Stimulated activated CD8-positive, alpha-beta memory T cell treated with anti-CD3 and anti-CD28 coated beads, Interleukin-2, amount 100 ng/mL, for 48 hours (primary cell): Measurements from ENCODE around the gene CHD6.
"Not testable (repeated sequence)": the region's sequence is repeated elsewhere in the genome, so short reads cannot be mapped to it uniquely, and the experiment has no call there.

Experiments used
- DNase-seq, 2 donors: peaks; one replicate each; pipeline ENCODE4 v3.0.0-alpha.2; 2020; ENCODE audit warnings: low read depth in 2 of 2

Gene CHD6

DNA sequence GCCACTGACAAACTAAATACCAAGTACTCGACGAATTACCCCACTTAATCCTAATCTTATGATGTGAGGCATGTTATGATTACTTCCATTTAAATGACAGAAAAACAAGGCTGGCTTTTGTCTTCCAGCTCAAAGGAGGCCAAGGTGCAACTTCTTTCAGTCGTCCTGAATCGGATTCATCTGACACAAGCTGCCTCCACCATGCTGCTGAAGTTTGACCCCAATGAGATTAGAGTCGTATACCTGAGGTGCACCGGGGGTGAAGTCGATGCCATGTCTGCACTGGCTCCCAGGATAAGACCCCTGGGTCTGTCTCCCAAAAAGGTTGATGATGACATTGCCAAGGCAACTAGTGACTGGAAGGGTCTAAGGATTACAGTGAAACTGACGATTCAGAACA, 71.0 kb downstream of the CHD6 start:
- no peak for DNase-seq

DNA sequence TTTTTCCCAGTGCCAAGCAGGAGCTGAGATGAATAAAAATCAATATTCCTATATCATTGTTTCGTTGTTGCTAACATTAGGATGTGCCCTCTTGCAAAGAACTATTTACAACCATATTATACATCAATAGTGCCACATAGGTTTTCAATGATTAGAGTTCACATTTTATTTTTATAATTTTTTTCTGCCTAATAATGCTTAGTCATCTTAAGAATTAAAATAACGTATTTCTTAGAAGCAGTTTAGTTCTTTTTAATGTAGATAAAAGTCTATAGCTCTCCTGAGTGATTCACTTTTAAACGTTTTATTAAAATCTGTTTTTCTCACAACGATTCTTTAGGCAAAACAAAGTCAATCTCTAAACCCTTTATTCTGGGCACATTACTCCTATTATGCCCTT, 71.6 kb downstream of the CHD6 start:
- no peak for DNase-seq

DNA sequence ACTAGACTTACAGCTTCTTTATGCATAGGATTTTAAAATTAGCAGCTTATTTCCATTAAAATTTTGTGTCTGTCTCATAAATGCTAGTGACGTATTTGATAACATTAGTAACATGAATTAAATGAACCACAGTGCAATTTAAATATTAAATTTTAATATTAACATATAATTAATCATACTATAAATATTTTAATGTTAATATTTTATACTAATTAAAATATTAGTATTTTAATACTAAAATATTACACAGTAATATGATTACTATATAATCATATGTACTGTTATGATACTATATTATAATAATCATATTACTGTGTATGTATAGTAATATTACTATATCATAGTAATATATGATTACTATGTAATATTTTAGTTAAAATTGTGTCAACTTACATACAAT, 73.7 kb downstream of the CHD6 start:
- DNase-seq = no peak

DNA sequence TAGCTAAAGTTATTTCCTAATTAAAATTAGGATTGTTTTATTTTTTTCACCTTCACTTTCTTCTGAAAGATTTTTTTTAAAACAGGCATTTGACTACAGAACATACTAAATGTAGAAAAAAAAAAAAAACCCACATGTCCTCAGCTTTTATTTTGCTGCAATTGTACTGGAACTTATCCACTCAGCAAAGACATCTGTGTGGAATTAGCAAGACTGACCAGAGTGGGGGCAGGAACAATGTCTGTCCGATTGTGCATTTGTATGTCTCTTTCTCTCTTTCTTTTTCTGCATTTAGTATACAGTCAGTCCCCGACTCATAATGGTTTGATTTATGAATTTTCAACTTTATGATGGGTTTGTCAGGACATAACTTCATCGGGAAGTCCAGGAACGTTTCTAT, 77.3 kb downstream of the CHD6 start:
- no peak for DNase-seq

DNA sequence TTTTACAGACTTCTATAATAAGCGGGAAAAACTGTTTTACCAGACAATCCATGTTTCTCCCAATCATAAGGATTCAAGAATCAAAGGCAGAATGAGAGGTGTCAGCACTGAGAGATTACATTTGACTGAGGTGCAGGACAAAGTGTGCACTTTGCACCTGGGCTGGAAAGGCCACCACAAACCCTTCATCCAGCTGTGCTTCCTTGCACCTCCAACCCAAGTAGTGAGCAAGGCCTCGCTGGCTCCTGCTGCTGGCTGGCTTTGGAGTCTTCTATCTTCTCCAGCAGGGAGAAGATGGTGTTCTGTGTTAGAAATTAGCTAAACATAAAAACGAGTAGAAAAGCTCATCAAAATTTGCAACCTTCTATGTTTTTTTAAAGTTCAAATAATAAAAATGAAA, 77.7 kb downstream of the CHD6 start:
- DNase-seq = no peak

DNA sequence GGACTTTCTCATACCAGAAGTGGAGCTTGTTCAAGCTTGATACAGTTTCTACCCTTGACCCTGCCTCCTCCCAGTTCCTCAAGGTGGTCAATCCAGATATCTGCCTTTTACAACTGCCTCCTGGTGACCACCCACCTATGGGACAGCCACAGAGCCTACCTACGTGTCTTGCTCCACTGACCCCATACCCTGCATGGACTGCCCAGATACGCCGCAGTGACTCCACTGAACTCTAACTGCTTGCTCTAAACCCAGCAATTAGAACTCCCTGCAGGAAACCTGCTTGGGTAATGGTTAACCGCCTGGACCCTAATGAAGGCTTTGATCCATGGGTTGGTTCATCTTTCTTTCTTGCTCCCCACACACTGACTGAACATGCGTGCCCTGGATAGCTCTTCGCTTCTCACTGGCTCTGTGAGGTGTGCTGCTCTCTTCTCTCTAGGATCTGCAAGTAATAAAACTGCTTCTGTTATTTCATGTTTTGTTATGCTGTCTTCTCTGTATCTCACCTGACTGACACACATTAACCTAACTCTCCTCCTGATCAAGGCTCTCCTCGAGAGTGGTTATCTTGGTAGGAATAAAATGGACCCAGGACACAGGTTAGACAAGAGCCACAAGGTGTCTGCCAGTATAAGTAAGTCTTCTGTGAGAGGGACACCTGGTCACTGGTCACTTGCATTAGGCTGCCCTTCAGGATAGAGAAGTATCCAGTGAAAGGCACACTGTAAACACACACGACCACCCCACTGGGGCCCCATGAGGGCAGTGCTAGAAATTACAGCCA, 79.2 kb downstream of the CHD6 start:
- DNase-seq = no peak

DNA sequence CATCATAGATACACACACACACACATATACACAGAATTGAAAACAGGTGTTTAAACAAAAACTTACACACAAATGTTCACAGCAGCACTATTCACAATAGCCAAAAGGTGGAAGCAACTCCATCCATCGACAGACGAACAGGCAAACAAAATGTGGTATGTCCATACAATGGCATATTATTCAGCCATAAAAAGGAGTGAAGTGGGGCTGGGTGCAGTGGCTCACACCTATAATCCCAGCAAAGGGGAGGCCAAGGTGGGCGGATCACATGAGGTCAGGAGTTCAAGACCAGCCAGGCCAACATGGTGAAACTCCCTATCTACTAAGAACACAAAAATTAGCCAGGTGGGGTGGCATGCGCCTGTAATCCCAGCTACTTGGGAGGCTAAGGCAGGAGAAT, 80.3 kb downstream of the CHD6 start:
- DNase-seq = no peak

DNA sequence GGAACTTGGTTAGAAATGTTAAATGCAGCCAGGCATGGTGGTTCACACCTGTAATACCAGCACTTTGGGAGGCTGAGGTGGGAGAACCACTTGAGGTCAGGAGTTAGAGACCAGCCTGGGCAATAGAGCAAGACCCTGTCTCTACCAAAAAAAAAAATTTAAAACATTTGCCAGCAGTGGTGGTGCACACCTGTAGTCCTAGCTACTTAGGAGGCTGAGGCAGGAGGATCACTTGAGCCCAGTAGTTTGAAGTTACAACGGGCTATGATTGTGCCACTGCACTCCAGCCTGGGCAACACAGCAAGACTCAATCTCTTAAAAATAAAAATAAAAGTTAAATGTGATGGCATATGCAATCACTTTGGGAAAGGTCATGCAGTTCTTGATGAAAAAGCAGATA, 82.6 kb downstream of the CHD6 start:
- not testable (repeated sequence) for DNase-seq

DNA sequence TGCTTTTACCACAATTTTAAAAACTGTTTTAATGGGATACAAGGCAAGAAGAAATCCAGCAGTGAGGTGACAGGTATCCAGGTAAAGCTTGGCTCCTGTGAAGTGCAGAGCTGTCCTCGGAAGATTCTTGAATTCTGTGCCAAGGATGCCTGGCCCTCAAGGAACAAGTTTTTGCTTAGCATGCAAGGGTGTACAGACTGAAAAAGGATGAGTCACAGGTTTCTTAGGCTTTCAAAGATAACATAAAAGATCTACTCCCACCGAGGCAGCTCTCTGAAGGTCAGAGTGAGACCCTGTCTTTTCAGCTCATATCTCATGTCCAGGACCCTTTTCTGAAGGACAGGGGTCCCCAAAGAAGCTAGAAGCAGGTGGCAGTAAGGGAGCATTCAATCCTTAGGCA, 83.3 kb downstream of the CHD6 start:
- DNase-seq = no peak

DNA sequence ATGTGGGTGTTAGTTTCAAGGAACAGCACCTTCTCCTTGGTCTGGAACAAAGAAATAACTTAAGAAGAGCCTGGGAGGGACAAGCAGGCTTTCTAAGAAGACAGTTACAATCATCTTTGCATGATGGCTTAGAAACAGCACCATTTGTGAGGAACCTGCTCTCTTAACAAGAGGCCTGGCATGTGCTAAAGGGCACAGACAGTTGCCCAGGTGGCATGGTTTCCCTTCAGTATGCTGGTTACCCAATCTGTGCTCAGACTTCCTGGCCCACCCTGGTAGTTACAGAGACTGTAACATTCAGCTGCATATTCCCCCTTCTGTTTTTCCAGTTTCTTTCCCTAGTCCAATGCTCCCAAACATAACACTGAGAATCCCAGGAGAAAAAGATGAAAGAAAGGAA, 84.0 kb downstream of the CHD6 start:
- no peak for DNase-seq

DNA sequence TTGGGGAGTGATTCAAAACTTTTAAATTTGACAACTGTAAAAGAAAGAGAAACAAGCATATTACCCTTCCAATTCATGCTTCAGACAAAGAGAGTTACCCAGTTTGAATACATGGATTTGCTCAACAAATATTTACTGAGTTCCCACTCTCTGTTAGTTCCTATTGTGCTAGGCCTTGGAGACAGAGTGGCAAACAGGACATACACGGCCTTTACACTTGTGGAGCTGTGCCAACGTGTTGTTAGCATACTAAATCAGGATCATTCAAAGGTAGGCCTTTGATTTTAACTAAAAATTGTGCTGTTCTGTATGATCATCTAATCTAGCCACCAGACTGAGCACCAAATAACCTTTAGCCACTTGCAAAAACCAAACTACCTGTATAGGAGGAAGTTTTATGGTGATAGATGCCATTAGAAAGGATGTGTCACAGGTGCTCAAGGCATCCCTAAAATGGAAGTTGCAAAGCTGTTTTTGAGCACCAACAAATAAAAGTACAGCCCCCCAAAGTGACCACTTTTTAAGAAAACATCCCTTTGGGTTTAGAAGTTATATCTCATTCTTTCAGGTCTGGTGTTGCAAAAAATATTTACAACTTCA, 84.5 kb downstream of the CHD6 start:
- no peak for DNase-seq

DNA sequence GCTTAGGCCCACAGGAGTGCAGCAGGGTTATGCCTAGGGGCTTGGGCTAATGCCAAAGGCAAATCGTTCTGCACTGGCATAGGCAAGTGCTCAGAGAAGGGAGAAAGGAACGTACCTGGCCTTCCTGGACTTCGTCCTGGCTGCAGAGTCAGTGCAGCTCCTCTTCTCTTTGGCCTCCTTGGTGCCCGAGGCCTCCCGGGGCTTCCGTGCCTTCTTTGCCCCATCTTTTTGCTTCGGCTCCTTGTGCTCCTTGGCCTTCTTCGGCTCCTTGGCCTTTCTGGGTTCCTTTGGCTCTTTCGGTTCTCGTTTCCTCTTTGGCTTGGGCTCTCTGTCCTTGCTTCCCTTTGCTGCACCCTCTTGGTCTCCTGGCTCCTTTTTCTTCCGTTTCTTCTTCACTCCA, 85.2 kb downstream of the CHD6 start:
- no peak for DNase-seq

DNA sequence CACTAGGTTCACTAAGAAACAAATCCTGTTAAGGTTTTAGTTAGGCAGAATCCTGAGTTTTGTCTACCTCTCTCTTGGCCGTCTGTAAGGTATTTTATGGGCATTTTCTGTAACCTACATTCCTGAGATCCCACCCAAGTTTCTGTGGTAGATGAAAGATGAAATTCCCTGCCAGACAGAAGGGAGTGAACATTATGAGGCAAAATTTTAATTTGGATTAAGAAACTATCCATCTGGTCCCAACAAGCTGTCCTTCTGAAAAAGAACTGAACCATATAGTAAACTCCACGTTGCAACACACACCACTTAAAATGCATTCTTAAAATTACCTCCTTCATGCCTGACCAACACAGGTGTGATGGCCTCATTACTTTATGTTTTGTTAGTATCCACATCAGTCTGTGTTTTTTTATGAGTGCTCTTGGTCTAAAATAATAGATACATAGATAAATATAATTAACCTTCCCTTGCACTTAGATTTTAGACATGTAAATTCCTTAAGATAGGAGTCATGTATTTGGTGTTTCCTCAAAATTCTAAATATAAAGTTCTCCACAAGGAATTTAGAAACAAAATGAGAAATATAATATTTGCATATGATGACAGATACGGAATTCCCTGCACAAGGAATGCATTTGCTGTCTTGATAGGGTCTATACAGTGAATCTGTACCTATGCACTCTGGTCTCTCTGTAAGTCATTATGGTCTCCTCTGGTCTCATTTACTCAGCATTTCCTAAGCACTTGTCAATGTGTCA, 86.5 kb downstream of the CHD6 start:
- DNase-seq = no peak

DNA sequence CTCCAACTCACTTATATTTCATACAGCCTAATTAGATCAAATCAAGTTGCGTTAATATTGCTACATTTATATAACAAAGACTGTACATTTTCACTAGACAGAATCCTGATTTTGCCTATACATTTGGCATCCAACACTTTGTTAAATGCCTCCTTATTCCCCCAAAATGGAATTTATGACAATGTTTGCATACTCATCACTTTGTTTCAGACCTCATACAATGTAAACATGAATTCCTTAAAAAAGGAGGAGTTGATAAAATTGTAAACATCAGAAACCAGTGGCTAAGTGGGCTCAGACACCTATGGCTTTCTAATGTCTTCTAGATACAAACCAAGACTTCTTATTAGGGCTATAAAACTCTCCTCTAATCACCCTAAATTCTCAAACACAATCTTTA, 87.3 kb downstream of the CHD6 start:
- no peak for DNase-seq

DNA sequence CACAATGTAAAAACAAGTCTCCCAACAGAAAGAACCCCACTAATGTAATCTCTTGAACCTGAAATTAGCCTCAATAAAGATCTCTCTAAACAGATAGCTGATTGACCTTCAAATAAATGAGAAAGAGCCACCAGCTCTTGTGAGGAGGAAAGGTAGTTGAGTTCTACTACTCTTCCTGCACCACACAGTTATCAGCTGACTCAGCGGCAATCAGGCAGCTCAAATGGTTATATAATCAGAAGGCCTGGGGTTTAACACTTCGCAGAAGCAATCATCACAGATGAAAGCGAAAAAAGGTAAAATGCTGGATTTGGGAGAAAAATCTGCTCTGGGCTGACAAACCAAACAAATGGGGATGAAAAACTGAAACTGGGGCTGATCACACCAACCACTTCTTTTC, 91.8 kb downstream of the CHD6 start:
- DNase-seq = no peak

DNA sequence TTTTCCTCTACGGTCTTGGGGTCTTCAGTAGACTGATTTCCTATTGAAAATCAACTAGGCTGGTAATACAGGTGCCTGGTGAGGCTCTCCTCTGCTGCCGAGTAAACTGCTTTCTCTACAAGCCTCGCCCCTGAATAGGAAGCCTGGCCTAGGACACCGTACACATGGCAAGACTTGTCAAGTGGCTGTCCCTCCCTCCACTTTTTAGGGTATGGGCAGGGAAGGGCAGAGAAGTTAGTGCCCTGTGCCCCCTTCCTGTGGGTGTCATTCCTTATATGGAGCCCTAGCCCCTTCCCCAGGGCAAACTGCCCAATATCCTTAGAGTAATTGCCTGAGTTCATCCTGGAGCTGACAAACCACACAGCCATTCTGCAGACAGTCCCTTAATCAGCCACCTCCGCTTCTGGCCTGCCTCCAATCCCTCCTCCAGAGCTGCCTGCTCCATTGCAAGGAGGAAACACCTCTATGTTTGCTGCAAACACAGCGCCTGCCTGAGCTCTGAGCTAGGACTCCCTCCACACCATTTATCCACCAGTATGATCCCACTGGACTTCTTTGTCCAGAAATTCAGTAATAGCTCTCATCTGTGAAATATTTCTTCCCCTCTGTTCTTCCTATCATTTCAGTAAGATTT, 93.1 kb downstream of the CHD6 start:
- DNase-seq = no peak

DNA sequence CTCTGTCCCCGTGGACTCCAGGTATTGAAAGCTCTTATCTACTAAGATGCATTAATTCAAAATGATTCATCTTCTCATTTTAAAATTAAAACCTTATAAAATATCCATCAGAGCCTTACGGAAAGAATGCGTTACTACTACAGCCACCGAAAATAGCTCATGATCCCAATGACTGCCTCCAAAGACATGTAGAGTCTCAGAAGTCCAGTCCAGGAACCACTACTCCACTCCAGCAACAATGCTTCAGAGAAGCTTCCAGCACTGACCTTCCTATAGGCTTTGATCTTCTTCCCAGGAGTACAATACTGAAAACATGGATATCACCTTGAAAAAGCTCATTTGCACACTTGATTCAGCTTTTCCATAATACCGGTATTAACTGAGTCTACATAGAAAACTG, 94.3 kb downstream of the CHD6 start:
- no peak for DNase-seq

DNA sequence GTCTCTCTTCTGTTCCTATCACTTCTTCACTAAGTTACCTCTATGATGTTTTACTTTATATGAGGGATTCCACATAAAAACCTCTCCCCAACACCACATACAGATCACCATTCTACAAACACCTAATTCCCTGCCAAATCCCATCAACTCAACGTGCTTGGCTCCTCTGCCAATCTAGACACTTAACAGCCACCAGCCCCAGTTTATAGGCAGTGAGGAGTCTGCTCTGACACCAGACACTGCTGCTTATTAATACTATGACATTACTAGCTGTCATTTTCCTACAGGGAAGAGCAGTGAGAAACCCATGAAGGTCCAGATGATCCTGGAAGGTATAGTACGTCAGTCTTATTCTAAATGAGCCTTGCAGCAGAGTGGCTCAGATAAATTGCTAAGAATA, 104.3 kb downstream of the CHD6 start:
- no peak for DNase-seq

DNA sequence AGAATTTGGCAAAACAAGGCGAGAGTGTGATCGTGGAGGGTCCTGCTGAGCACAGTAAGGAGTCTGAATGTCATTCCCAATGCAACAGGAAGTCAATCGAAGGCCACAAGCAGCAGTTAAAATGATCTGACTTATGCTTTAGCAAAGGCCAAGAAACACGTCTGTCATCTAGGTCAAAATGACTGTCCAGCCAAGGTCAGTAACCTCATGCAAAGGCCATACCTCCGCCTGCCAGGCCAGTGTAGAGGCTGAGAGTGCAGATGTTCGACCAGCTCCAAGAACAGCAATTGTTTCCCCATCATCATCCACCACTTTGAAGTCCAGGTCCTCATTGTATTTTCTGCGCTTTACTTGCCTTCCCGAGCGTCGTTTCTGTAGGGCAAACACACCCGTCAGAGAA, 105.6 kb downstream of the CHD6 start:
- no peak for DNase-seq

DNA sequence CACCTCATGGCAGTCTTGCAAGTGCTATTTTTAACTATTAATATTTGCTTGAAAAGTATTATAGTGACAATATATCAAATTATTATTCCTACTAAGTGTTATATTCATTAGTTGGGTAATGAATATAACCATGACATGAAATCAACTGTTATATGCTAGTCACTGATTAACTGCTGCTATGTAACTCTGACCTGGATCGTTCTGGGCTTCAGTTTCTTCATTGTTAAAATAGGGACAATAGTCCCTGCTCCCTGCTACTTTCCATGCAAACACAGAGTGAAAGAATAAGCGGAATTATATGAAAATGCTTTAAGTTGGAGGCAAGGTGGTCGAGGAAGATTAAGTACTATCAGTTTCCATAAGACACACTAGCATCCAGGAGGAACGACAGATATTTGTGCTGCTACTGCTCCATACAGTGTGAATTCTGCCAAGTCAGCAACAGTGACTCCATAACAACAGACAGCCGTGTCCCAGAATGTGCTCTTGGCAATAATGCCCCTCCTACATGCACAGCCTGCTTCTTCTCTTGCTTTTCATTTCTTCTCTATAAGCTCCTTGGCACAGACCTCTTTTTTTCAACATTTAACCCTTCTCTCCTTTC, 107.2 kb downstream of the CHD6 start:
- no peak for DNase-seq

DNA sequence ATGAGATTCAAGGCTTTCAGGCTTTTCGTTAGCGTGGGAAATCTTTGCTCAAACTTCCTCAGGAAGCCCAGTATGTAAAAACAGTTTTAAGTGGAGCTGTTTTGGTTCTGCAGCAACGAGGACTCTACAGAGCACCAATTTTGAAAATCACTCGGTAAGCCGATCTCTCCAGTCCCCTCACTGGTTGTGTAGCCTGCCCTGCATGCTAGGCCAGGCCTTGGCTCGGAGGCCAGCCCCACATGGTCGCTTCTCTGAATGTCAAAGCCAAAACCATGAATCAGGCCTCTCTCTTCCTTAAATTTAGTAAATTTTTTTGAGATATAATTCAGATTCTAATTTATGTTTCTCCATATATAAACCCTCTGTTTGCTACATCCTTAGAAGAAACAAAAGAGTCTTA, 108.0 kb downstream of the CHD6 start:
- no peak for DNase-seq
